Smooth muscle cell (in vitro differentiated cells): Measurements from ENCODE around the gene SUSD6. TPM values are rescaled to one million over a fixed set of nuclear protein-coding genes. Genes with fewer than 3 reads are reported as not detected.

Source experiments
- DNase-seq: peaks from one replicate; lab custom pipeline; 2025; ENCODE audit not compliant: unreplicated experiment; lab: John Stamatoyannopoulos, UW
- H2AFZ ChIP-seq: fragments of 200-600 bp; sonication (generic); 2 replicates; pipeline ENCODE4 v1.6.0; 2016; ENCODE audit warnings: antibody characterized with exemption, low read depth, mild to moderate bottlenecking
- H3F3A ChIP-seq: fragments of 200-600 bp; sonication (generic); 2 replicates; pipeline ENCODE4 v1.6.0; 2017; ENCODE audit warnings: antibody characterized with exemption, low read depth
- H3K27ac ChIP-seq: fragments of 200-600 bp; sonication (generic); 2 replicates; pipeline ENCODE4 v1.5.1; 2016; ENCODE audit warnings: low read depth, mild to moderate bottlenecking
- H3K27me3 ChIP-seq: fragments of 200-600 bp; sonication (generic); 2 replicates; pipeline ENCODE4 v1.6.1; 2016; ENCODE audit warnings: low read depth, mild to moderate bottlenecking
- H3K36me3 ChIP-seq: fragments of 200-600 bp; sonication (generic); 2 replicates; pipeline ENCODE4 v1.5.1; 2016; ENCODE audit warnings: low read depth
- H3K4me1 ChIP-seq: fragments of 200-600 bp; sonication (generic); 2 replicates; pipeline ENCODE4 v1.5.1; 2016; ENCODE audit warnings: low read depth
- H3K4me2 ChIP-seq: fragments of 200-600 bp; sonication (generic); 2 replicates; pipeline ENCODE4 v1.6.0; 2016; ENCODE audit warnings: mild to moderate bottlenecking
- H3K4me3 ChIP-seq: fragments of 200-600 bp; sonication (generic); 2 replicates; pipeline ENCODE4 v1.5.1; 2016; ENCODE audit warnings: mild to moderate bottlenecking
- H3K79me2 ChIP-seq: fragments of 200-600 bp; sonication (generic); 2 replicates; pipeline ENCODE4 v1.6.0; 2016; ENCODE audit warnings: low read depth, mild to moderate bottlenecking
- H3K9ac ChIP-seq: fragments of 200-600 bp; sonication (generic); 2 replicates; pipeline ENCODE4 v1.6.0; 2016; ENCODE audit warnings: low read depth
- H3K9me3 ChIP-seq: fragments of 200-600 bp; sonication (generic); replicated peaks from 2 replicates; pipeline ENCODE4 v1.5.1; 2016; ENCODE audit warnings: low read depth
- H4K20me1 ChIP-seq: fragments of 200-600 bp; sonication (generic); 2 replicates; pipeline ENCODE4 v1.6.0; 2016; ENCODE audit warnings: low read depth
- CTCF ChIP-seq: fragments of 200-600 bp; sonication (generic); IDR thresholded peaks from 2 replicates; pipeline ENCODE4 v1.5.1; 2017; ENCODE audit warnings: borderline replicate concordance, mild to moderate bottlenecking, antibody characterized with exemption; ENCODE audit not compliant: insufficient read depth, poor library complexity, severe bottlenecking
- WGBS: methylation state at CpG from one replicate; pipeline ENCODE4 v1.1.7; 2016; ENCODE audit warnings: low lambda C conversion rate; 5-methylcytosine and 5-hydroxymethylcytosine counted together
- polyA plus RNA-seq: library from polyadenylated mRNA; unstranded; fragments of >200 nt; fragmentation: Nextera tagmentation; extraction: Ambion mirVana; gene quantifications from 2 replicates; pipeline ENCODE4 v1.2.1, GENCODE V29; 2016
- total RNA-seq: library from RNA; depleted of rRNA; stranded (reverse); fragments of >200 nt; gene quantifications from 2 replicates; pipeline ENCODE4 v1.2.3, GENCODE V29; 2014

The SUSD6 gene
- total and polyA plus RNA-seq, 2 experiments from 2014 or later: 15.8 to 25.9 TPM

GRCh38 chr14:69661194-69661537 is 49.8 kb downstream of the SUSD6 start:
- H3K4me2 ChIP-seq: no peak overlapping the region
- no peaks in the 10 kb centered on the region for H3F3A ChIP-seq
- H3K9me3 ChIP-seq: no peaks in the 10 kb centered on the region
- peaks cover 99% of the 10 kb centered on the region for H4K20me1 ChIP-seq
- peaks cover 22% of the 10 kb centered on the region for H3K4me1 ChIP-seq
- H3K27ac ChIP-seq: no peak overlapping the region
- H3K79me2 ChIP-seq: peaks cover 60% of the 10 kb centered on the region
- no peak overlapping the region for H3K9ac ChIP-seq
- no peaks in the 10 kb centered on the region for H3K36me3 ChIP-seq
- WGBS: 31% methylated on average over 1 of the region's 1 CpG
- TF ChIP-seq CTCF: no peak
- H3K27me3 ChIP-seq: no peaks in the 10 kb centered on the region
- H3K4me3 ChIP-seq: no peak overlapping the region
- no peak for DNase-seq
- no peak overlapping the region for H2AFZ ChIP-seq

- H3K4me1 ChIP-seq: peaks cover 24% of the 10 kb centered on the region
- peaks cover 98% of the 10 kb centered on the region for H4K20me1 ChIP-seq
- no peak overlapping the region for H3K27ac ChIP-seq
- no peaks in the 10 kb centered on the region for H3K9me3 ChIP-seq
- H3K36me3 ChIP-seq: no peaks in the 10 kb centered on the region
- no peak overlapping the region for H3K9ac ChIP-seq
- H3K79me2 ChIP-seq: peaks cover 60% of the 10 kb centered on the region
- no peak for TF ChIP-seq CTCF
- WGBS: 97% methylated on average over 1 of the region's 1 CpG
- no peak overlapping the region for H3K4me3 ChIP-seq
- no peaks in the 10 kb centered on the region for H3F3A ChIP-seq
- H3K27me3 ChIP-seq: no peaks in the 10 kb centered on the region
- DNase-seq: no peak
- H3K4me2 ChIP-seq: no peak overlapping the region
- no peak overlapping the region for H2AFZ ChIP-seq
Observed at GRCh38 chr14:69662636-69663299, 51.4 kb downstream of the SUSD6 start.

- H3K27ac ChIP-seq: no peak overlapping the region
- H3K9ac ChIP-seq: no peak overlapping the region
- no peak overlapping the region for H3K4me2 ChIP-seq
- H2AFZ ChIP-seq: no peak overlapping the region
- no peak overlapping the region for H3K4me3 ChIP-seq
- WGBS: 92% methylated on average over 3 of the region's 3 CpGs
- H3K27me3 ChIP-seq: no peaks in the 10 kb centered on the region
- H3K4me1 ChIP-seq: peaks cover 19% of the 10 kb centered on the region
- no peak for DNase-seq
- TF ChIP-seq CTCF: no peak
- H3F3A ChIP-seq: no peaks in the 10 kb centered on the region
- H4K20me1 ChIP-seq: peaks cover 98% of the 10 kb centered on the region
- peaks cover 63% of the 10 kb centered on the region for H3K79me2 ChIP-seq
- no peaks in the 10 kb centered on the region for H3K9me3 ChIP-seq
- H3K36me3 ChIP-seq: no peaks in the 10 kb centered on the region
Observed at GRCh38 chr14:69663300-69663643, 51.9 kb downstream of the SUSD6 start.

- H4K20me1 ChIP-seq: peaks cover 98% of the 10 kb centered on the region
- H3K79me2 ChIP-seq: peaks cover 66% of the 10 kb centered on the region
- peaks cover 16% of the 10 kb centered on the region for H3K4me1 ChIP-seq
- H3K4me3 ChIP-seq: no peak overlapping the region
- no peak overlapping the region for H2AFZ ChIP-seq
- no peak overlapping the region for H3K4me2 ChIP-seq
- H3K9ac ChIP-seq: no peak overlapping the region
- TF ChIP-seq CTCF: no peak
- no peak for DNase-seq
- H3K27me3 ChIP-seq: no peaks in the 10 kb centered on the region
- H3F3A ChIP-seq: no peaks in the 10 kb centered on the region
- no peaks in the 10 kb centered on the region for H3K9me3 ChIP-seq
- WGBS: 94% methylated on average over 4 of the region's 4 CpGs
- H3K36me3 ChIP-seq: no peaks in the 10 kb centered on the region
- H3K27ac ChIP-seq: no peak overlapping the region
Observed at GRCh38 chr14:69664265-69664664, 52.9 kb downstream of the SUSD6 start.
